Lung (tissue), 12 donors: Measurements from ENCODE around the gene CAMK1D. TPM values are rescaled to one million over a fixed set of nuclear protein-coding genes. Genes with fewer than 3 reads are reported as not detected.

ENCODE experiments used
- ATAC-seq: fragments of 200-7000 bp; cut with Tn5 transposase; one replicate; pipeline ENCODE4 v1.9.1; 2020; ENCODE audit warnings: moderate number of reproducible peaks; ENCODE audit not compliant: insufficient read depth, low FRiP score
- DNase-seq, 3 donors: peaks; one replicate each; pipeline ENCODE4 v3.0.0-alpha.2; 2013 to 2017
- H3K27ac ChIP-seq, 2 donors: one replicate each; pipeline ENCODE4 v1.5.1; 2013; ENCODE audit warnings: mild to moderate bottlenecking in 2 of 2, moderate library complexity in 2 of 2, control low read depth in 1 of 2, inconsistent platforms in 1 of 2, low read depth in 1 of 2, low read length in 1 of 2
- H3K27me3 ChIP-seq, 3 donors: one replicate each; pipeline ENCODE4 v1.5.1; 2013; ENCODE audit warnings: low read length in 2 of 3; ENCODE audit not compliant: control insufficient read depth in 3 of 3, insufficient read depth in 3 of 3
- H3K36me3 ChIP-seq, 4 donors: one replicate each; pipeline ENCODE4 v1.5.1; 2013; ENCODE audit warnings: low read length in 4 of 4, mild to moderate bottlenecking in 1 of 4, moderate library complexity in 1 of 4; ENCODE audit not compliant: control insufficient read depth in 4 of 4, insufficient read depth in 4 of 4
- H3K4me1 ChIP-seq, 5 donors: one replicate each; pipeline ENCODE4 v1.5.1; 2013; ENCODE audit warnings: low read length in 5 of 5, mild to moderate bottlenecking in 2 of 5, moderate library complexity in 1 of 5; ENCODE audit not compliant: control insufficient read depth in 5 of 5, insufficient read depth in 5 of 5
- H3K4me3 ChIP-seq: one replicate; pipeline ENCODE4 v1.5.1; 2013; ENCODE audit warnings: mild to moderate bottlenecking, control low read depth, moderate library complexity
- H3K9ac ChIP-seq, 2 donors: one replicate each; pipeline ENCODE4 v1.5.1; 2013; ENCODE audit warnings: low read length in 2 of 2, control low read depth in 1 of 2; ENCODE audit not compliant: insufficient read depth in 1 of 2
- H3K9me3 ChIP-seq, 4 donors: one replicate each; pipeline ENCODE4 v1.5.1; 2013; ENCODE audit warnings: low read length in 3 of 4, mild to moderate bottlenecking in 1 of 4, moderate library complexity in 1 of 4; ENCODE audit not compliant: control insufficient read depth in 4 of 4, insufficient read depth in 3 of 4
- WGBS, 2 donors: extraction: QIAGEN DNeasy Blood & Tissue Kit; methylation state at CpG; one replicate each; pipeline ENCODE4 v1.1.7; 2013; 5-methylcytosine and 5-hydroxymethylcytosine counted together
- polyA plus RNA-seq, 2 donors: library from polyadenylated mRNA; stranded (reverse); fragments of 200-250 nt; gene quantifications; one replicate each; pipeline ENCODE4 v1.2.1, GENCODE V29; 2013
- total RNA-seq, 2 donors: library from RNA; depleted of rRNA in 1 of 2; stranded (reverse); fragments of >200 nt in 1 of 2; gene quantifications; one replicate each; pipeline ENCODE4 v1.2.1, GENCODE V29; 2014 to 2021
- TF ChIP-seq, protein P1 (sequence below): IDR thresholded peaks from 2 replicates; pipeline ENCODE4 v1.5.1; 2012; ENCODE audit warnings: mild to moderate bottlenecking; ENCODE audit errors: control extremely low read depth, extremely low read depth
- donor health status: control.
- donor health status: control.
- donor health status: Bipolar disorder and iron deficiency.
- donor health status: healthy.
- donor health status: DM: yes; HTN: yes; CAD: no.

The CAMK1D gene
- total and polyA plus RNA-seq, 4 donors = 3.2 to 37.4 (median 7.0) TPM

DNA sequence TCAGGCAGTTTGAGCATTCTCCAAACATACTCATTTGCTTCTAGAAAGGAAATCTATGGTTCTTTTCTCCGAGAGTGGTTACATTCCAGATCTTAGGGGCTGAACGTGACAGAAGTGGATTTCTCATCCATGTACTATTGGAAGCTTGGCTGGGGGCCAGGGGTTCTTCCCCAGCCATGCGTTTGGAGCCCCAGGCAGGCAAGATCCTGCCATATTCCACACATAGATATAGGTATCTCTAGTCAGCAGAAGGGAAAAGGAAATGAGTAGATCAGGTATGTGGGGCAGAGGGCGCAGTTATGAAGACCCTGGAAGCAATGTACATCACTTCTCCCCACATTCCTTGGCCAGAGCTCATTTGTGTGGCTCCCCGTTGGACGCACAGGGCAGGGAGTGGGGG is 352.3 kb downstream of the CAMK1D start:
- TF ChIP-seq, protein P1, sequence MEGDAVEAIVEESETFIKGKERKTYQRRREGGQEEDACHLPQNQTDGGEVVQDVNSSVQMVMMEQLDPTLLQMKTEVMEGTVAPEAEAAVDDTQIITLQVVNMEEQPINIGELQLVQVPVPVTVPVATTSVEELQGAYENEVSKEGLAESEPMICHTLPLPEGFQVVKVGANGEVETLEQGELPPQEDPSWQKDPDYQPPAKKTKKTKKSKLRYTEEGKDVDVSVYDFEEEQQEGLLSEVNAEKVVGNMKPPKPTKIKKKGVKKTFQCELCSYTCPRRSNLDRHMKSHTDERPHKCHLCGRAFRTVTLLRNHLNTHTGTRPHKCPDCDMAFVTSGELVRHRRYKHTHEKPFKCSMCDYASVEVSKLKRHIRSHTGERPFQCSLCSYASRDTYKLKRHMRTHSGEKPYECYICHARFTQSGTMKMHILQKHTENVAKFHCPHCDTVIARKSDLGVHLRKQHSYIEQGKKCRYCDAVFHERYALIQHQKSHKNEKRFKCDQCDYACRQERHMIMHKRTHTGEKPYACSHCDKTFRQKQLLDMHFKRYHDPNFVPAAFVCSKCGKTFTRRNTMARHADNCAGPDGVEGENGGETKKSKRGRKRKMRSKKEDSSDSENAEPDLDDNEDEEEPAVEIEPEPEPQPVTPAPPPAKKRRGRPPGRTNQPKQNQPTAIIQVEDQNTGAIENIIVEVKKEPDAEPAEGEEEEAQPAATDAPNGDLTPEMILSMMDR = no peak
- Histone ChIP-seq H3K27me3 (peaks cover 0 to 46% (median 1%) of the 10 kb centered on the region in 3 donors), H3K27ac (no peak overlapping the region), H3K4me1 (peaks cover 0 to 7% (median 0%) of the 10 kb centered on the region in 5 donors), H3K9ac (no peak overlapping the region), H3K9me3 (peaks cover 0 to 6% (median 0%) of the 10 kb centered on the region in 4 donors), H3K4me3 (no peak overlapping the region), H3K36me3 (no peaks in the 10 kb centered on the region)
- ATAC-seq (no peak), DNase-seq (peak in 2 of 3 donors; percentile 36 to 42)
- WGBS, 2 donors = 61 to 74% methylated on average over 6 of the region's 6 CpGs

DNA sequence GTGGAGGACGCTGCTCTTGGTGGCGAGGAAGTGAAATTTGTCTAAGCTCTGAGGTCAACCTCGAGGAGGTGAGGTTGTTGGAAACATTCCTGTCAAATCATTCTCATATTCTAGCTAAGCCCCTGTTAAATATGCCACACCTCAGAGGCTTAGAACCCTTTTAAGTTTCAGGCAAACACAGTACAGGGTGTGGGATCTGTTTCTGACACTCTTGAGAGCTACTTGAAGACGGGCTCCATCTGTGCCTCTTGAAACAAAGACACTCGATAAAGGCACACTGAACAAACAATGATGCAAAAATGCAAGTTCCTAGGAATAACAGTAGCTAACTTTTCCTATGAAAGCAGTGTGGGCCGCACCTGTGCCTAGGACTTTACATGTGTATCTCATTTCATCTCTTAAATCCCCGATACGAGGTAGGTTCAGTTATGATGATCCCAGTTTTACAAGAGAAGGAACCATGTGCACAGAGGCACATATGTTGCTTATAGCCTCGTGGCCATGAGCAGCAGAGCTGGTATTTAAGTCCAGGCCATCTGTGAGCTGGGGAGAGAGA is 352.9 kb downstream of the CAMK1D start:
- TF ChIP-seq, protein P1 = no peak
- 68 to 81% methylated on average over 9 of the region's 9 CpGs for WGBS, 2 donors
- ATAC-seq = peak; percentile 55

DNA sequence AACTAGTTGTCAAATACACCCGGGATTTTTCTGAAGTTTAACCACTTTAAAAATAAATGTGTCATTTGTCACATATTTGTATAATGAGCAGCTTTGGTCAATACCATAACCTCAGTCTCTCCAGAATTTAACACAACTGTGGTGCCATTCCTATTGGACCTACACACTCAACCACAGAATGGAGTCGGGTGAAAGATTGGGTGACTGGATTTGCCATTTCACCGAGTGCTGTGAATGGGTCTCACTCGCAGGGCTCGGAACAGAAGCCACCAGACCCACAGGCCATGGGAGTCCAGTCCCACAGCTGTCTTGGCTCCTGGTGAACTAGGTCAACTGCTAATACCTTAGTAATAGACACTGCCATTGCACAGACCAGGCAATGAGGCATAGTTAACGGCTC is 353.8 kb downstream of the CAMK1D start:
- WGBS, 2 donors = 96 to 97% methylated on average over 6 of the region's 6 CpGs
- Histone ChIP-seq H3K4me3 (no peak overlapping the region), H3K4me1 (peaks cover 4 to 10% (median 8%) of the 10 kb centered on the region in 5 donors), H3K9ac (no peak overlapping the region), H3K36me3 (no peaks in the 10 kb centered on the region), H3K27ac (no peak overlapping the region), H3K27me3 (peaks cover 0 to 49% (median 2%) of the 10 kb centered on the region in 3 donors), H3K9me3 (peaks cover 0 to 6% (median 0%) of the 10 kb centered on the region in 4 donors)
- no peak for ATAC-seq
- TF ChIP-seq, protein P1 = no peak
- DNase-seq = no peak

More for the DNA sequence above, 352.9 kb downstream of the CAMK1D start:
- Histone ChIP-seq H3K36me3 (no peaks in the 10 kb centered on the region), H3K4me1 (peaks cover 0 to 7% (median under 1%) of the 10 kb centered on the region in 5 donors), H3K27ac (peak overlapping the region in 1 of 2 donors; percentile 5), H3K9me3 (peaks cover 0 to 6% (median 0%) of the 10 kb centered on the region in 4 donors), H3K4me3 (no peak overlapping the region), H3K9ac (no peak overlapping the region), H3K27me3 (peaks cover 0 to 47% (median 2%) of the 10 kb centered on the region in 3 donors)
- peak in 1 of 3 donors; percentile 24 for DNase-seq
